ENCODE data around the gene RTL10. TPM values are rescaled to one million over a fixed set of nuclear protein-coding genes. Genes with fewer than 3 reads are reported as not detected.
"Not testable (repeated sequence)": the region's sequence is repeated elsewhere in the genome, so short reads cannot be mapped to it uniquely, and the experiment has no call there.

Gene RTL10
- total RNA-seq, 1 experiment from 2014 or later = 24.4 TPM

DNA sequence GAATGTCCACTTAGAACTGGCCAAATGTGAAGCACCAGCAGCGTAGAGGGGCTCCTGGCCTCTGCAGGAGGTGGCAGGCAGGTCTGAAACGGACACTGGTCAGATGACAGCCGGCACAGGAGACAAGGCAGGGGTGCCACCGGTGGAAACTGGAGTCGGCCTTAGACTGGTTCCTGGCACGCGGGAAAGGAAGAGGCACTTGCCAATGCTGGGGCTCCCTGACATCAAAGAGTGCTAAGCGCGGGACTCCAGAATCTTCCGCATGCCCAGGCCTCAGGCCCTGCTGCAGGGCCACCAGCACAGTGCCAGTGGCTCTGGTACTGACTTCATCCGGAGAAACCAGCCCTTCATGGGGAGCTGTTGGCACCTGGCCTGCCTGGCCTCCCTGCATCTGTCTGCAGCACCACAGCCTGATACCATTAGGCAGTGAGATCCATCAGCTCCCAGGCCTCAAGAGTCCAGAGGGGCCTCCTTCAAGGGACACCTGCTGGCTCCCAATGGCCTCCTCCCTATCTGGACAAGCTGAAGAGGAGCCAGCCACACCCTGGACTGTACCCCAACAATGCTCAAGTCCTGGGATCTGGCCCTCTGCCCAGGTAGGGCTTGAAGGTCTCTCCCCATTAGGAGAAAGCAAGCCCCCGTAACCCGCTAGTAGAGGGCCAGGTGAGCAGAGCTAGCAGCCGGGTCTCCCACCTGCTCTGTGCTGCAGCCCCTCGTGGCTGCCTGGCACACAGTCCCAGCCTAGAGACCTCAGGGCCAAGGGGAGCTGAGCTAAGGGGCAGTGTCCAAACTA lies 29.7 kb upstream of the RTL10 start:
- Histone ChIP-seq H3K27ac (ENCODE audit: insufficient read length, low read depth, low read length) (no peak overlapping the region), H3K79me2 (ENCODE audit: insufficient read depth, low read length) (no peaks in the 10 kb centered on the region; the same call in 1 of the 2 replicates), H2BK12ac (ENCODE audit: insufficient read length, low read depth, low read length) (peak overlapping the region; percentile 11), H2BK20ac (ENCODE audit: low read depth, low read length, poor library complexity, severe bottlenecking) (no peak overlapping the region), H2BK5ac (ENCODE audit: insufficient read length, low read length) (no peak overlapping the region), H3K27me3 (ENCODE audit: insufficient read depth, low read length) (no peaks in the 10 kb centered on the region), H3K23me2 (ENCODE audit: insufficient read length, low read depth, low read length, poor library complexity, severe bottlenecking) (no peaks in the 10 kb centered on the region), H4K20me1 (ENCODE audit: control insufficient read depth, insufficient read depth, insufficient read length) (no peaks in the 10 kb centered on the region), H2AFZ (ENCODE audit: low read length) (no peak overlapping the region), H4K5ac (ENCODE audit: insufficient read length, low read depth, low read length) (no peak overlapping the region), H3K56ac (ENCODE audit: insufficient read length, low read depth, low read length) (no peak overlapping the region), H3K23ac (ENCODE audit: insufficient read length, low read depth, low read length) (no peak overlapping the region), H2AK5ac (ENCODE audit: insufficient read length, low read length) (no peak overlapping the region), H3K4me2 (ENCODE audit: insufficient read depth, insufficient read length, low read length) (no peak overlapping the region), H2BK120ac (ENCODE audit: low read depth, low read length, poor library complexity, severe bottlenecking) (no peak overlapping the region), H3K4ac (ENCODE audit: low read depth, low read length) (no peak overlapping the region), H3K79me1 (ENCODE audit: insufficient read depth, low read depth, low read length, poor library complexity, severe bottlenecking) (no peaks in the 10 kb centered on the region), H4K8ac (replicated peaks; ENCODE audit: insufficient read length, low read depth, low read length) (no peak overlapping the region), H2BK15ac (ENCODE audit: low read depth, low read length) (no peak overlapping the region), H3K9ac (ENCODE audit: extremely low read depth, insufficient read length, low read length) (no peak overlapping the region), H3K4me1 (ENCODE audit: insufficient read depth, low read length) (peaks cover 2% of the 10 kb centered on the region; the same call in 1 of the 2 replicates), H3K14ac (ENCODE audit: insufficient read depth, low read length) (no peak overlapping the region; the same call in 1 of the 2 replicates), H3K18ac (ENCODE audit: insufficient read length, low read depth, low read length) (no peak overlapping the region), H3K9me3 (ENCODE audit: control insufficient read depth, low read depth, low read length) (no peaks in the 10 kb centered on the region), H3T11ph (ENCODE audit: low read length) (no peak overlapping the region), H4K91ac (ENCODE audit: insufficient read length, low read depth, low read length) (peak overlapping the region; percentile 24)
- Mint-ChIP-seq H3K4me3 (no peak overlapping the region), H3K4me1 (peaks cover 27% of the 10 kb centered on the region in 2 experiments), H3K27ac (peak overlapping the region in 1 of 3 experiments; percentile 57; a peak in 1 of 7 replicates), H3K9me3 (no peaks in the 10 kb centered on the region), H3K36me3 (ENCODE audit: insufficient read depth in 1 of 3, low read depth in 3 of 3) (no peaks in the 10 kb centered on the region), H3K27me3 (ENCODE audit: low read depth) (no peaks in the 10 kb centered on the region; the same call in 1 of the 2 replicates)
- DNase-seq = no peak
- TF ChIP-seq, protein P1, sequence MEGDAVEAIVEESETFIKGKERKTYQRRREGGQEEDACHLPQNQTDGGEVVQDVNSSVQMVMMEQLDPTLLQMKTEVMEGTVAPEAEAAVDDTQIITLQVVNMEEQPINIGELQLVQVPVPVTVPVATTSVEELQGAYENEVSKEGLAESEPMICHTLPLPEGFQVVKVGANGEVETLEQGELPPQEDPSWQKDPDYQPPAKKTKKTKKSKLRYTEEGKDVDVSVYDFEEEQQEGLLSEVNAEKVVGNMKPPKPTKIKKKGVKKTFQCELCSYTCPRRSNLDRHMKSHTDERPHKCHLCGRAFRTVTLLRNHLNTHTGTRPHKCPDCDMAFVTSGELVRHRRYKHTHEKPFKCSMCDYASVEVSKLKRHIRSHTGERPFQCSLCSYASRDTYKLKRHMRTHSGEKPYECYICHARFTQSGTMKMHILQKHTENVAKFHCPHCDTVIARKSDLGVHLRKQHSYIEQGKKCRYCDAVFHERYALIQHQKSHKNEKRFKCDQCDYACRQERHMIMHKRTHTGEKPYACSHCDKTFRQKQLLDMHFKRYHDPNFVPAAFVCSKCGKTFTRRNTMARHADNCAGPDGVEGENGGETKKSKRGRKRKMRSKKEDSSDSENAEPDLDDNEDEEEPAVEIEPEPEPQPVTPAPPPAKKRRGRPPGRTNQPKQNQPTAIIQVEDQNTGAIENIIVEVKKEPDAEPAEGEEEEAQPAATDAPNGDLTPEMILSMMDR (conservative IDR thresholded peaks at IDR 0.05) = no peak
- no CpG with 5 or more reads among the region's 15 CpGs for WGBS (ENCODE audit: extremely low coverage, insufficient read length, low lambda C conversion rate)

- not testable (repeated sequence) for H3K79me1 ChIP-seq (ENCODE audit: insufficient read depth, low read depth, low read length, poor library complexity, severe bottlenecking); H3T11ph ChIP-seq (ENCODE audit: low read length); H2AK5ac ChIP-seq (ENCODE audit: insufficient read length, low read length); H3K36me3 Mint-ChIP-seq (ENCODE audit: insufficient read depth in 1 of 3, low read depth in 3 of 3); H3K27me3 ChIP-seq (ENCODE audit: insufficient read depth, low read length); H3K27ac ChIP-seq (ENCODE audit: insufficient read length, low read depth, low read length); H3K4me3 Mint-ChIP-seq; H3K9me3 ChIP-seq (ENCODE audit: control insufficient read depth, low read depth, low read length); H3K14ac ChIP-seq (ENCODE audit: insufficient read depth, low read length); H3K79me2 ChIP-seq (ENCODE audit: insufficient read depth, low read length); H3K18ac ChIP-seq (ENCODE audit: insufficient read length, low read depth, low read length); H2BK12ac ChIP-seq (ENCODE audit: insufficient read length, low read depth, low read length); H2BK120ac ChIP-seq (ENCODE audit: low read depth, low read length, poor library complexity, severe bottlenecking); H3K23me2 ChIP-seq (ENCODE audit: insufficient read length, low read depth, low read length, poor library complexity, severe bottlenecking); DNase-seq; H3K4me2 ChIP-seq (ENCODE audit: insufficient read depth, insufficient read length, low read length); H4K20me1 ChIP-seq (ENCODE audit: control insufficient read depth, insufficient read depth, insufficient read length); H3K9ac ChIP-seq (ENCODE audit: extremely low read depth, insufficient read length, low read length); H2AFZ ChIP-seq (ENCODE audit: low read length); H3K27me3 Mint-ChIP-seq (ENCODE audit: low read depth); H4K8ac ChIP-seq (replicated peaks; ENCODE audit: insufficient read length, low read depth, low read length); H4K5ac ChIP-seq (ENCODE audit: insufficient read length, low read depth, low read length); H2BK15ac ChIP-seq (ENCODE audit: low read depth, low read length); H3K27ac Mint-ChIP-seq; H3K4me1 ChIP-seq (ENCODE audit: insufficient read depth, low read length); H2BK20ac ChIP-seq (ENCODE audit: low read depth, low read length, poor library complexity, severe bottlenecking); H3K9me3 Mint-ChIP-seq; H2BK5ac ChIP-seq (ENCODE audit: insufficient read length, low read length); H3K4ac ChIP-seq (ENCODE audit: low read depth, low read length); H3K23ac ChIP-seq (ENCODE audit: insufficient read length, low read depth, low read length); H3K56ac ChIP-seq (ENCODE audit: insufficient read length, low read depth, low read length)
- H4K91ac ChIP-seq (ENCODE audit: insufficient read length, low read depth, low read length) = peak overlapping the region; percentile 88
- H3K4me1 Mint-ChIP-seq = peaks cover 29% of the 10 kb centered on the region in 2 experiments
- no CpG with 5 or more reads among the region's 8 CpGs for WGBS (ENCODE audit: extremely low coverage, insufficient read length, low lambda C conversion rate)
Observed at GRCh38 chr22:19883446-19883845, 28.8 kb upstream of the RTL10 start.

Measured in H9 (cell line).